ENCODE results near the gene SLC34A1.

Gene SLC34A1

GRCh38 chr5:177389241-177390169, 5.3 kb downstream of the SLC34A1 start:
- peak; percentile 60 to 75 for DNase-seq

GRCh38 chr5:177390363-177391300, 6.4 kb downstream of the SLC34A1 start:
- DNase-seq = peak; percentile 90

- DNase-seq = no peak
These were observed 8.5 kb downstream of the SLC34A1 start for GRCh38 chr5:177392765-177393164.

GRCh38 chr5:177393206-177393765, 9.1 kb downstream of the SLC34A1 start:
- DNase-seq = no peak

- DNase-seq = no peak
These were observed 9.8 kb downstream of the SLC34A1 start for GRCh38 chr5:177393990-177394389.

GRCh38 chr5:177396078-177396477, 11.8 kb downstream of the SLC34A1 start:
- no peak for DNase-seq

GRCh38 chr5:177396807-177397206, 12.6 kb downstream of the SLC34A1 start:
- DNase-seq = no peak

- DNase-seq = no peak
These were observed 13.7 kb downstream of the SLC34A1 start for GRCh38 chr5:177397875-177398390.

GRCh38 chr5:177399997-177400868, 16.0 kb downstream of the SLC34A1 start, which contains the start of gene PFN3:
PFN3 (minus strand) TSS chr5:177400661; CDS start chr5:177400576, 85 bp downstream.
- no peak for DNase-seq

- peak; percentile 68 to 74 for DNase-seq
These were observed 18.2 kb downstream of the SLC34A1 start for GRCh38 chr5:177402271-177403043.

- peak; percentile 59 to 64 for DNase-seq
These were observed 19.0 kb downstream of the SLC34A1 start for GRCh38 chr5:177403102-177403791.

- DNase-seq = peak; percentile 90 to 91
These were observed 19.8 kb downstream of the SLC34A1 start for GRCh38 chr5:177403792-177404640.

GRCh38 chr5:177404641-177405179, 20.5 kb downstream of the SLC34A1 start:
- DNase-seq = no peak

GRCh38 chr5:177405312-177405711, 21.1 kb downstream of the SLC34A1 start:
- DNase-seq = no peak

- DNase-seq = peak in 1 of 2 donors; percentile 73
These were observed 21.6 kb downstream of the SLC34A1 start for GRCh38 chr5:177405805-177406204.

GRCh38 chr5:177409043-177409801, 25.0 kb downstream of the SLC34A1 start, which contains the start of gene F12:
F12 (minus strand) TSS chr5:177409564; CDS start chr5:177409527, 37 bp downstream.
- no peak for DNase-seq

GRCh38 chr5:177410575-177410974, 26.3 kb downstream of the SLC34A1 start:
- DNase-seq = no peak
